Endothelial cell of umbilical vein (primary cell): ENCODE measurements around the gene ANGPTL4. TPM values are rescaled to one million over a fixed set of nuclear protein-coding genes. Genes with fewer than 3 reads are reported as not detected.

ENCODE experiments used
- BruUV-seq: library from RNA; stranded (reverse); fragments of 400-500 nt; replicated peaks from 2 replicates; lab custom pipeline; 2021; lab: Mats Ljungman, UMichigan
- CTCF ChIA-PET: fragments of 300-600, 350-600 bp; sonication (Branson Sonifier 250); formaldehyde crosslinking; loops from one replicate; lab custom pipeline; 2021; ENCODE audit warnings: antibody characterized with exemption, inconsistent platforms; lab: Charles Lee
- POLR2A ChIA-PET: fragments of 300-600, 350-600 bp; sonication (Branson Sonifier 250); formaldehyde crosslinking; loops from one replicate; lab custom pipeline; 2021; ENCODE audit warnings: antibody characterized with exemption, inconsistent platforms; lab: Charles Lee
- DNase-seq: peaks from one replicate; pipeline ENCODE4 v3.0.0-alpha.2; 2011; ENCODE audit warnings: low read depth, low spot score
- FAIRE-seq: peaks from 2 replicates; lab custom pipeline; 2011; peaks lifted over from hg19 to GRCh38; lab: Jason Lieb, UNC
- H2AFZ ChIP-seq: 2 replicates; pipeline ENCODE4 v1.6.0; 2012; ENCODE audit warnings: low read depth, low read length, control low read depth, inconsistent platforms
- H3K27ac ChIP-seq: 2 replicates; pipeline ENCODE4 v1.5.1; 2011; ENCODE audit warnings: low read depth, mild to moderate bottlenecking, control low read depth, low read length, moderate library complexity; ENCODE audit not compliant: insufficient read depth
- H3K27me3 ChIP-seq, 2 experiments: 2 replicates each; pipeline versions ENCODE4 v1.6.0 to v1.6.1; 2011; ENCODE audit warnings: low read length in 2 of 2, mixed read lengths in 1 of 2; ENCODE audit not compliant: control insufficient read depth in 2 of 2, insufficient read depth in 2 of 2
- H3K36me3 ChIP-seq, 2 experiments: 2 replicates in 1 of 2; 3 replicates in 1 of 2; pipeline ENCODE4 v1.5.1; 2011; ENCODE audit warnings: low read length in 2 of 2, mild to moderate bottlenecking in 1 of 2, moderate library complexity in 1 of 2; ENCODE audit not compliant: control insufficient read depth in 2 of 2, insufficient read depth in 2 of 2; ENCODE audit errors: extremely low read depth in 1 of 2
- H3K4me1 ChIP-seq: 3 replicates; pipeline ENCODE4 v1.5.1; 2011; ENCODE audit warnings: mild to moderate bottlenecking, low read length; ENCODE audit not compliant: control insufficient read depth, insufficient read depth; ENCODE audit errors: extremely low read depth
- H3K4me2 ChIP-seq: 2 replicates; pipeline ENCODE4 v1.6.1; 2011; ENCODE audit warnings: low read length, control low read depth, mixed read lengths; ENCODE audit not compliant: insufficient read depth
- H3K4me3 ChIP-seq, 3 experiments: fragments of 200-600 bp in 1 of 3; sonication (generic), shearing (Covaris generic) in 1 of 3; replicated peaks in 1 of 3; 2 replicates each; pipeline ENCODE4 v1.5.1; 2011 to 2016; ENCODE audit warnings: control low read depth in 3 of 3, low read length in 3 of 3, mild to moderate bottlenecking in 2 of 3, inconsistent platforms in 1 of 3, low read depth in 1 of 3, moderate library complexity in 1 of 3; ENCODE audit not compliant: insufficient read depth in 1 of 3
- H3K79me2 ChIP-seq: 2 replicates; pipeline ENCODE4 v1.6.0; 2012; ENCODE audit warnings: low read length, inconsistent platforms; ENCODE audit not compliant: control insufficient read depth, insufficient read depth
- H3K9ac ChIP-seq: replicated peaks from 2 replicates; pipeline ENCODE3; 2011; ENCODE audit warnings: low read length, control low read depth; ENCODE audit not compliant: insufficient read depth; ENCODE audit errors: extremely low read depth
- H3K9me1 ChIP-seq: replicated peaks from 3 replicates; pipeline ENCODE4 v1.6.0; 2011; ENCODE audit warnings: mild to moderate bottlenecking, low read length; ENCODE audit not compliant: control insufficient read depth, insufficient read depth; ENCODE audit errors: extremely low read depth
- H3K9me3 ChIP-seq: replicated peaks from 2 replicates; pipeline ENCODE4 v1.5.1; 2012; ENCODE audit warnings: low read length, inconsistent platforms; ENCODE audit not compliant: control insufficient read depth, insufficient read depth
- H4K20me1 ChIP-seq: replicated peaks from 2 replicates; pipeline ENCODE3; 2011; ENCODE audit warnings: mild to moderate bottlenecking, low read length; ENCODE audit not compliant: control insufficient read depth, insufficient read depth; ENCODE audit errors: extremely low read depth
- CTCF ChIP-seq, 2 donors: IDR thresholded peaks; 1 replicate in 1 of 2; 2 replicates in 1 of 2; pipeline ENCODE4 v1.5.1; 2011; ENCODE audit warnings: low read length in 2 of 2, mild to moderate bottlenecking in 2 of 2, moderate library complexity in 2 of 2, control low read depth in 1 of 2, inconsistent platforms in 1 of 2, low read depth in 1 of 2; ENCODE audit not compliant: insufficient read depth in 1 of 2; ENCODE audit errors: extremely low read depth in 1 of 2
- FOS ChIP-seq: IDR thresholded peaks from 2 replicates; pipeline ENCODE4 v1.6.1; 2011; ENCODE audit warnings: mild to moderate bottlenecking, low read length, moderate library complexity, borderline replicate concordance; ENCODE audit not compliant: insufficient read depth
- GATA2 ChIP-seq: IDR thresholded peaks from 2 replicates; pipeline ENCODE4 v1.7.0; 2011; ENCODE audit warnings: low read depth, mild to moderate bottlenecking, moderate library complexity, mixed read lengths, low read length; ENCODE audit not compliant: insufficient read length, insufficient read depth
- JUN ChIP-seq: IDR thresholded peaks from 2 replicates; pipeline ENCODE4 v1.6.1; 2011; ENCODE audit warnings: borderline replicate concordance, low read depth; ENCODE audit not compliant: insufficient read length, insufficient read depth
- MYC ChIP-seq: IDR thresholded peaks from one replicate; pipeline ENCODE4 v1.6.1; 2011; ENCODE audit warnings: mild to moderate bottlenecking, low read depth, low read length
- POLR2A ChIP-seq: IDR thresholded peaks from 2 replicates; pipeline ENCODE4 v1.6.1; 2012; ENCODE audit warnings: low read depth, mild to moderate bottlenecking, control low read depth, low read length
- POLR2AphosphoS5 ChIP-seq: IDR thresholded peaks from 2 replicates; pipeline ENCODE4 v1.6.1; 2012; ENCODE audit warnings: low read depth, mild to moderate bottlenecking, control low read depth, low read length, moderate library complexity; ENCODE audit not compliant: insufficient read depth
- dilution Hi-C: fragments of 300-500 bp; cut with MboI; formaldehyde crosslinking; loops from one replicate; pipeline ENCODE4 v1.15.0; 2019; ENCODE audit warnings: low sequenced_read_pairs; ENCODE audit not compliant: extremely low pct_ligation_motif_present
- intact Hi-C: fragments of 100-400 bp; cut with micrococcal nuclease; formaldehyde crosslinking; loops from one replicate; pipeline ENCODE4 v1.10.0; 2022
- polyA plus RNA-seq, 4 experiments: library from polyadenylated mRNA; depleted of rRNA in 3 of 4; stranded (reverse) in 3 of 4; unstranded in 1 of 4; fragments of >200 nt; gene quantifications; 2 replicates each; pipeline versions ENCODE4 v1.2.1 to v1.2.3, GENCODE V29; 2011 to 2012; ENCODE audit warnings: missing spikeins in 1 of 4
- total RNA-seq: library from RNA; stranded (reverse); gene quantifications from 2 replicates; pipeline ENCODE4 v1.2.3, GENCODE V29; 2021
- TF ChIP-seq, protein P1 (sequence below): IDR thresholded peaks from 2 replicates; pipeline ENCODE4 v1.6.1; 2011; ENCODE audit not compliant: insufficient read depth, insufficient read length

Gene ANGPTL4
- total and polyA plus RNA-seq, 2 donors (not counting 3 experiments of a cell fraction or from before 2014, with no cell fraction given), result 3.9 to 14.1 TPM

- Histone ChIP-seq H3K79me2 (peaks cover 41% of the 10 kb centered on the region), H3K9me1 (no peaks in the 10 kb centered on the region), H3K9ac (no peak overlapping the region), H4K20me1 (no peaks in the 10 kb centered on the region), H3K9me3 (no peaks in the 10 kb centered on the region), H3K4me3 (no peak overlapping the region), H3K27me3 (no peaks in the 10 kb centered on the region), H3K27ac (no peak overlapping the region), H3K4me1 (peaks cover 29% of the 10 kb centered on the region), H3K4me2 (peak overlapping the region; percentile 13), H3K36me3 (no peaks in the 10 kb centered on the region), H2AFZ (no peak overlapping the region)
- intact Hi-C loops (no loop called here), dilution Hi-C loops (no loop called here)
- no peak for DNase-seq
- no peak for TF ChIP-seq POLR2AphosphoS5
- TF ChIP-seq POLR2A, result no peak
- no peak for TF ChIP-seq GATA2
- no peak for TF ChIP-seq FOS
- TF ChIP-seq, protein P1, sequence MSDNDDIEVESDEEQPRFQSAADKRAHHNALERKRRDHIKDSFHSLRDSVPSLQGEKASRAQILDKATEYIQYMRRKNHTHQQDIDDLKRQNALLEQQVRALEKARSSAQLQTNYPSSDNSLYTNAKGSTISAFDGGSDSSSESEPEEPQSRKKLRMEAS, result no peak
- TF ChIP-seq MYC, result no peak
- no peak for TF ChIP-seq JUN
- TF ChIP-seq CTCF (IDR thresholded peaks at IDR 0.05; ENCODE audit: extremely low read depth in 1 of 2, insufficient read depth in 1 of 2, low read depth in 1 of 2, low read length in 2 of 2), result no peak
- ChIA-PET POLR2A (interaction anchor here (0.6 to 2.0 kb wide), 11 partner anchors 22 to 122 kb away, joined by 3 to 8 read pairs (median 4); partner anchors contain the start of genes HNRNPM, KANK3, MARCHF2 and ZNF414), CTCF (interaction anchor here (0.9 to 5.0 kb wide), 4 partner anchors 22 to 43 kb away, joined by 3 to 29 read pairs (median 8); partner anchors contain the start of gene MARCHF2)
- BruUV-seq, result TSS peak; percentile 23
- FAIRE-seq, result no peak
Observed at GRCh38 chr19:8391198-8392016, 27.5 kb downstream of the ANGPTL4 start.
